ENCODE results near the gene METTL24.
"Not testable (repeated sequence)": the region's sequence is repeated elsewhere in the genome, so short reads cannot be mapped to it uniquely, and the experiment has no call there.

Gene METTL24

GRCh38 chr6:110315207-110315868 lies 42.8 kb downstream of the METTL24 start:
- no peak for DNase-seq (ENCODE audit: low spot score)

GRCh38 chr6:110310861-110311446 lies 47.2 kb downstream of the METTL24 start:
- no peak for DNase-seq (ENCODE audit: low spot score)

GRCh38 chr6:110309432-110309831 lies 48.7 kb downstream of the METTL24 start:
- not testable (repeated sequence) for DNase-seq (ENCODE audit: low spot score)

- DNase-seq (ENCODE audit: low spot score): no peak
Observed at GRCh38 chr6:110307368-110307767, 50.8 kb downstream of the METTL24 start.

GRCh38 chr6:110305832-110306231 lies 52.3 kb downstream of the METTL24 start:
- DNase-seq (ENCODE audit: low spot score): not testable (repeated sequence)

GRCh38 chr6:110303692-110304091 lies 54.5 kb downstream of the METTL24 start:
- DNase-seq (ENCODE audit: low spot score): not testable (repeated sequence)

- no peak for DNase-seq (ENCODE audit: low spot score)
Observed at GRCh38 chr6:110298916-110299315, 59.2 kb downstream of the METTL24 start.

GRCh38 chr6:110298411-110298810 lies 59.7 kb downstream of the METTL24 start:
- DNase-seq (ENCODE audit: low spot score): no peak

GRCh38 chr6:110296241-110297025 lies 61.7 kb downstream of the METTL24 start:
- no peak for DNase-seq (ENCODE audit: low spot score)

- no peak for DNase-seq (ENCODE audit: low spot score)
Observed at GRCh38 chr6:110295451-110296165, 62.5 kb downstream of the METTL24 start.

GRCh38 chr6:110287462-110288341 lies 70.4 kb downstream of the METTL24 start:
- no peak for DNase-seq (ENCODE audit: low spot score)

- DNase-seq (ENCODE audit: low spot score): no peak
Observed at GRCh38 chr6:110285306-110286060, 72.7 kb downstream of the METTL24 start.

- no peak for DNase-seq (ENCODE audit: low spot score)
Observed at GRCh38 chr6:110284855-110285254, 73.3 kb downstream of the METTL24 start.

- DNase-seq (ENCODE audit: low spot score): no peak
Observed at GRCh38 chr6:110283657-110284056, 74.5 kb downstream of the METTL24 start.

- DNase-seq (ENCODE audit: low spot score): no peak
Observed at GRCh38 chr6:110282412-110282811, 75.7 kb downstream of the METTL24 start.

GRCh38 chr6:110277100-110277665 lies 81.0 kb downstream of the METTL24 start:
- DNase-seq (ENCODE audit: low spot score): no peak

- DNase-seq (ENCODE audit: low spot score): not testable (repeated sequence)
Observed at GRCh38 chr6:110272781-110273180, 85.4 kb downstream of the METTL24 start.

GRCh38 chr6:110271732-110272022 lies 86.5 kb downstream of the METTL24 start:
- DNase-seq (ENCODE audit: low spot score): no peak

- no peak for DNase-seq (ENCODE audit: low spot score)
Observed at GRCh38 chr6:110270165-110270564, 88.0 kb downstream of the METTL24 start.

GRCh38 chr6:110269623-110270022 lies 88.5 kb downstream of the METTL24 start:
- no peak for DNase-seq (ENCODE audit: low spot score)

GRCh38 chr6:110266996-110267395 lies 91.2 kb downstream of the METTL24 start:
- DNase-seq (ENCODE audit: low spot score): no peak
